CD4-positive, alpha-beta T cell (primary cell): ENCODE measurements around the gene PNLIPRP1. TPM values are rescaled to one million over a fixed set of nuclear protein-coding genes. Genes with fewer than 3 reads are reported as not detected.

Experiments used
- ATAC-seq: fragments of 200-7000 bp; cut with Tn5 transposase; one replicate; pipeline ENCODE4 v1.10.0; 2022; ENCODE audit warnings: mild to moderate bottlenecking; ENCODE audit not compliant: poor library complexity
- CTCF ChIA-PET: fragments of 350-600 bp; sonication (Branson Sonifier 250); formaldehyde crosslinking; loops from one replicate; lab custom pipeline; 2021; ENCODE audit warnings: antibody characterized with exemption, inconsistent platforms; lab: Charles Lee
- POLR2A ChIA-PET: fragments of 350-600 bp; sonication (Branson Sonifier 250); formaldehyde crosslinking; loops from one replicate; lab custom pipeline; 2021; ENCODE audit warnings: antibody characterized with exemption, inconsistent platforms; lab: Charles Lee
- DNase-seq, 14 experiments: peaks; one replicate each; pipeline ENCODE4 v3.0.0-alpha.2; 2013 to 2020; ENCODE audit warnings: mixed read lengths in 2 of 14
- H3K27ac ChIP-seq, 2 donors: one replicate each; pipeline versions ENCODE4 v1.5.1 to v1.7.0; 2013; ENCODE audit warnings: low read length in 2 of 2, low read depth in 1 of 2, mild to moderate bottlenecking in 1 of 2
- H3K27me3 ChIP-seq, 2 experiments: 1 replicate in 1 of 2; 2 replicates in 1 of 2; pipeline versions ENCODE4 v1.6.1 to v1.7.0; 2013; ENCODE audit warnings: low read length in 2 of 2, control low read depth in 1 of 2, mild to moderate bottlenecking in 1 of 2, moderate library complexity in 1 of 2; ENCODE audit not compliant: insufficient read depth in 2 of 2, control insufficient read depth in 1 of 2
- H3K36me3 ChIP-seq: one replicate; pipeline ENCODE4 v1.6.1; 2013; ENCODE audit warnings: low read length, control low read depth; ENCODE audit not compliant: insufficient read depth
- H3K4me1 ChIP-seq: one replicate; pipeline ENCODE4 v1.6.1; 2013; ENCODE audit warnings: low read length, control low read depth; ENCODE audit not compliant: insufficient read depth
- H3K4me3 ChIP-seq: one replicate; pipeline ENCODE4 v1.5.1; 2013; ENCODE audit warnings: mild to moderate bottlenecking, low read length, moderate library complexity
- H3K9me3 ChIP-seq, 2 experiments: 1 replicate in 1 of 2; 2 replicates in 1 of 2; pipeline versions ENCODE4 v1.6.1 to v1.7.0; 2013; ENCODE audit warnings: low read length in 2 of 2, mild to moderate bottlenecking in 2 of 2, control low read depth in 1 of 2, moderate library complexity in 1 of 2; ENCODE audit not compliant: control insufficient read depth in 1 of 2, insufficient read depth in 1 of 2
- H3K27ac Mint-ChIP-seq: one replicate; pipeline ENCODE4 v1.8.0; 2020; ENCODE audit warnings: mixed read lengths
- H3K27me3 Mint-ChIP-seq: one replicate; pipeline ENCODE4 v1.8.0; 2021; ENCODE audit warnings: mixed read lengths
- H3K36me3 Mint-ChIP-seq: one replicate; pipeline ENCODE4 v1.8.0; 2021; ENCODE audit warnings: low read depth, mixed read lengths
- H3K4me1 Mint-ChIP-seq: one replicate; pipeline ENCODE4 v1.8.0; 2021; ENCODE audit warnings: low read depth, mixed read lengths
- H3K4me3 Mint-ChIP-seq: one replicate; pipeline ENCODE4 v1.8.0; 2020; ENCODE audit warnings: mild to moderate bottlenecking, mixed read lengths
- H3K9me3 Mint-ChIP-seq: one replicate; pipeline ENCODE4 v1.8.0; 2020; ENCODE audit warnings: mixed read lengths
- intact Hi-C, 2 experiments: fragments of 100-400 bp; cut with DNase I in 1 of 2; cut with micrococcal nuclease in 1 of 2; formaldehyde crosslinking; loops; one replicate each; pipeline versions ENCODE4 v1.15.1 to v1.9.0; 2023 to 2025; cut with DNase I, micrococcal nuclease
- total RNA-seq, 174 experiments: library from RNA in 2 of 174; stranded (reverse) in 2 of 174; gene quantifications; one replicate each; pipeline ENCODE4 v1.2.3 and lab custom pipeline; 2021 to 2026
- TF ChIP-seq, protein P1 (sequence below): fragments of 200-600 bp; IDR thresholded peaks from one replicate; pipeline ENCODE4 v1.8.0; 2022; ENCODE audit warnings: antibody characterized with exemption, mild to moderate bottlenecking

PNLIPRP1 gene
- total RNA-seq, 2 experiments from 2014 or later: not detected

DNA sequence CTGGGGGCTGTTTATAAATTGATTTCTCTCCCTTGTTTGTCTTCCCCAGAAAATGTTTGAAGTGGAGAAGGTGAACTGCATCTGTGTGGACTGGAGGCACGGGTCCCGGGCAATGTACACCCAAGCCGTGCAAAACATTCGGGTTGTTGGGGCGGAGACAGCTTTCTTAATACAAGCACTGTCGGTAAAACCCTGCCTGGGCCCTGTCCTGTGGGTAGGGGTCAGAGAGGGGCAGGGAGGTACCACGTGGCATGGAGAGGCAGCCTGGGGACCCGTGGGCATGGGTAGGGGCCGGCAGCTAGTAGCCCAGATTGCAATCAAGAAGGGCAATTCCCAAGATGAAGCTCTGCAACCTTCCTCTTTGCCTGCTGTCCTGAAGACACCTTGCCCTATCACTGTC, 36.1 kb downstream of the PNLIPRP1 start:
- H3K36me3 Mint-ChIP-seq: no peaks in the 10 kb centered on the region
- H3K36me3 ChIP-seq: no peaks in the 10 kb centered on the region
- H3K27ac Mint-ChIP-seq: no peak overlapping the region
- H3K4me3 Mint-ChIP-seq: no peak overlapping the region
- no peak overlapping the region for H3K4me3 ChIP-seq
- no peak for DNase-seq
- peaks cover 13 to 19% of the 10 kb centered on the region in 2 experiments for H3K27me3 ChIP-seq
- no peaks in the 10 kb centered on the region for H3K9me3 ChIP-seq
- H3K27me3 Mint-ChIP-seq: peaks cover 68% of the 10 kb centered on the region
- H3K4me1 Mint-ChIP-seq: no peaks in the 10 kb centered on the region
- no peak for ATAC-seq
- no peaks in the 10 kb centered on the region for H3K4me1 ChIP-seq
- ChIA-PET CTCF (no interaction called here), POLR2A (no interaction called here)
- no peak overlapping the region for H3K27ac ChIP-seq
- intact Hi-C loops: loop anchor here in 1 of 2 experiments (10.0 kb wide), 1 partner anchor 1542 kb away; no protein-coding TSS in a partner anchor
- TF ChIP-seq, protein P1, sequence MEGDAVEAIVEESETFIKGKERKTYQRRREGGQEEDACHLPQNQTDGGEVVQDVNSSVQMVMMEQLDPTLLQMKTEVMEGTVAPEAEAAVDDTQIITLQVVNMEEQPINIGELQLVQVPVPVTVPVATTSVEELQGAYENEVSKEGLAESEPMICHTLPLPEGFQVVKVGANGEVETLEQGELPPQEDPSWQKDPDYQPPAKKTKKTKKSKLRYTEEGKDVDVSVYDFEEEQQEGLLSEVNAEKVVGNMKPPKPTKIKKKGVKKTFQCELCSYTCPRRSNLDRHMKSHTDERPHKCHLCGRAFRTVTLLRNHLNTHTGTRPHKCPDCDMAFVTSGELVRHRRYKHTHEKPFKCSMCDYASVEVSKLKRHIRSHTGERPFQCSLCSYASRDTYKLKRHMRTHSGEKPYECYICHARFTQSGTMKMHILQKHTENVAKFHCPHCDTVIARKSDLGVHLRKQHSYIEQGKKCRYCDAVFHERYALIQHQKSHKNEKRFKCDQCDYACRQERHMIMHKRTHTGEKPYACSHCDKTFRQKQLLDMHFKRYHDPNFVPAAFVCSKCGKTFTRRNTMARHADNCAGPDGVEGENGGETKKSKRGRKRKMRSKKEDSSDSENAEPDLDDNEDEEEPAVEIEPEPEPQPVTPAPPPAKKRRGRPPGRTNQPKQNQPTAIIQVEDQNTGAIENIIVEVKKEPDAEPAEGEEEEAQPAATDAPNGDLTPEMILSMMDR: no peak
- no peaks in the 10 kb centered on the region for H3K9me3 Mint-ChIP-seq

- POLR2A ChIA-PET: no interaction called here
- H3K4me1 Mint-ChIP-seq: no peaks in the 10 kb centered on the region
Measured at GRCh38 chr10:116627386-116627933, 36.7 kb downstream of the PNLIPRP1 start.

DNA sequence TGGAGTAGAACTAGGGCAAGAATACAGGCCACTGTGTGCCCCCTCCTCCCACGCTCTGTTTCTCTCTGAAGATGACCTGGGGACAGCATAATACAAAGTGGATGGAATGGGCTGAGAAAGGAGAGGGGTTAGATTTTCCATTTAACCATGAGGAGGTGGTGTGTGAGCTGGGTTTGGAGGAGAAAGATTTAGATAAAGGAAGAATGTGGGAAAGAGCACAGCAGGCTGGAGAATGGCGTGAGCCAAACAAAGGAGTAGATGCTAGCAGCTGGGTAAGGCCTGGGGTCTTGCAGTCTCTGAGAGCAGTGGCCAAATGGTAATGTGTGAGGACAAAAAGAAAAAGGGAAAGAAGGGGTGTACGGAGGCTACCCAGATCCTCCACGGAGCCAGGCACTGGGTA, 38.6 kb downstream of the PNLIPRP1 start:
- H3K9me3 Mint-ChIP-seq: no peaks in the 10 kb centered on the region
- TF ChIP-seq, protein P1: no peak
- H3K27ac ChIP-seq: no peak overlapping the region
- ChIA-PET CTCF (no interaction called here), POLR2A (no interaction called here)
- intact Hi-C loops: loop anchor here in 1 of 2 experiments (10.0 kb wide), 1 partner anchor 1545 kb away; no protein-coding TSS in a partner anchor
- no peak overlapping the region for H3K4me3 Mint-ChIP-seq
- H3K4me3 ChIP-seq: no peak overlapping the region
- H3K9me3 ChIP-seq: peaks cover 0 to 4% of the 10 kb centered on the region in 2 experiments
- ATAC-seq (no peak), DNase-seq (no peak)
- H3K4me1 ChIP-seq: no peaks in the 10 kb centered on the region
- H3K4me1 Mint-ChIP-seq: no peaks in the 10 kb centered on the region
- no peak overlapping the region for H3K27ac Mint-ChIP-seq
- H3K27me3 Mint-ChIP-seq: peaks cover 47% of the 10 kb centered on the region
- H3K36me3 ChIP-seq: no peaks in the 10 kb centered on the region
- peaks cover 13 to 20% of the 10 kb centered on the region in 2 experiments for H3K27me3 ChIP-seq
- H3K36me3 Mint-ChIP-seq: no peaks in the 10 kb centered on the region

More at GRCh38 chr10:116627386-116627933, 36.7 kb downstream of the PNLIPRP1 start:
- no peak for ATAC-seq
- H3K4me3 ChIP-seq: no peak overlapping the region
- H3K27ac ChIP-seq: no peak overlapping the region
- CTCF ChIA-PET: no interaction called here
- TF ChIP-seq, protein P1: no peak
- H3K36me3 Mint-ChIP-seq: no peaks in the 10 kb centered on the region
- H3K4me1 ChIP-seq: no peaks in the 10 kb centered on the region
- H3K9me3 Mint-ChIP-seq: no peaks in the 10 kb centered on the region
- H3K27ac Mint-ChIP-seq: no peak overlapping the region
- DNase-seq: no peak
- intact Hi-C loops: loop anchor here in 1 of 2 experiments (10.0 kb wide), 1 partner anchor 1543 kb away; no protein-coding TSS in a partner anchor
- peaks cover 61% of the 10 kb centered on the region for H3K27me3 Mint-ChIP-seq
- peaks cover 13 to 20% of the 10 kb centered on the region in 2 experiments for H3K27me3 ChIP-seq
- no peaks in the 10 kb centered on the region for H3K9me3 ChIP-seq
- no peak overlapping the region for H3K4me3 Mint-ChIP-seq
- H3K36me3 ChIP-seq: no peaks in the 10 kb centered on the region
